Skeletal muscle tissue (tissue), 4 donors: ENCODE data around the gene GARIN1A. TPM values are rescaled to one million over a fixed set of nuclear protein-coding genes. Genes with fewer than 3 reads are reported as not detected.

Source experiments
- H3K27ac ChIP-seq: one replicate; pipeline ENCODE4 v1.7.0; 2013; ENCODE audit warnings: mild to moderate bottlenecking, low read depth, low read length, inconsistent platforms
- H3K27me3 ChIP-seq, 3 donors: one replicate each; pipeline ENCODE4 v1.7.0; 2013; ENCODE audit warnings: low read length in 3 of 3; ENCODE audit not compliant: control insufficient read depth in 3 of 3, insufficient read depth in 3 of 3
- H3K36me3 ChIP-seq, 3 donors: one replicate each; pipeline ENCODE4 v1.7.0; 2013; ENCODE audit warnings: low read length in 3 of 3; ENCODE audit not compliant: control insufficient read depth in 3 of 3, insufficient read depth in 3 of 3
- H3K4me1 ChIP-seq, 3 donors: one replicate each; pipeline ENCODE4 v1.7.0; 2013; ENCODE audit warnings: low read length in 3 of 3, mild to moderate bottlenecking in 3 of 3; ENCODE audit not compliant: control insufficient read depth in 3 of 3, insufficient read depth in 3 of 3
- H3K4me3 ChIP-seq, 3 donors: one replicate each; pipeline ENCODE4 v1.7.0; 2013; ENCODE audit warnings: low read length in 3 of 3
- H3K9ac ChIP-seq, 3 donors: one replicate each; pipeline ENCODE4 v1.7.0; 2013; ENCODE audit warnings: low read length in 3 of 3, mild to moderate bottlenecking in 3 of 3, moderate library complexity in 2 of 3, low read depth in 1 of 3
- H3K9me3 ChIP-seq, 3 donors: one replicate each; pipeline ENCODE4 v1.7.0; 2013; ENCODE audit warnings: low read length in 3 of 3; ENCODE audit not compliant: control insufficient read depth in 3 of 3
- total RNA-seq: library from RNA; depleted of rRNA; stranded (reverse); fragments of >200 nt; gene quantifications from one replicate; pipeline ENCODE4 v1.2.3, GENCODE V29; 2014
- donor health status: Osteomylitis.

GARIN1A gene
- total RNA-seq, 1 donor from 2014 or later = 0.52 TPM

GRCh38 chr7:128693373-128694015 lies 21.4 kb downstream of the GARIN1A start:
- Histone ChIP-seq H3K4me3 (no peak overlapping the region), H3K27me3 (peaks cover 10 to 41% (median 27%) of the 10 kb centered on the region in 3 donors), H3K27ac (no peak overlapping the region), H3K36me3 (no peaks in the 10 kb centered on the region), H3K4me1 (peaks cover 6 to 9% (median 7%) of the 10 kb centered on the region in 3 donors), H3K9me3 (no peaks in the 10 kb centered on the region), H3K9ac (no peak overlapping the region)

- Histone ChIP-seq H3K27me3 (peaks cover 13 to 52% (median 36%) of the 10 kb centered on the region in 3 donors), H3K4me3 (no peak overlapping the region), H3K4me1 (peaks cover 6 to 9% (median 7%) of the 10 kb centered on the region in 3 donors), H3K9me3 (no peaks in the 10 kb centered on the region), H3K36me3 (no peaks in the 10 kb centered on the region), H3K27ac (no peak overlapping the region), H3K9ac (no peak overlapping the region)
These were observed 22.6 kb downstream of the GARIN1A start for GRCh38 chr7:128694738-128695137.

GRCh38 chr7:128697302-128697905 lies 25.3 kb downstream of the GARIN1A start:
- Histone ChIP-seq H3K9ac (peak overlapping the region in 1 of 3 donors; percentile 51), H3K4me3 (peak overlapping the region; percentile 28 to 63 (median 42)), H3K36me3 (no peaks in the 10 kb centered on the region), H3K27ac (no peak overlapping the region), H3K27me3 (peaks cover 17 to 46% (median 43%) of the 10 kb centered on the region in 3 donors), H3K9me3 (no peaks in the 10 kb centered on the region), H3K4me1 (peaks cover 6 to 9% (median 7%) of the 10 kb centered on the region in 3 donors)

- Histone ChIP-seq H3K9ac (no peak overlapping the region), H3K27ac (no peak overlapping the region), H3K4me1 (peaks cover 6 to 9% (median 7%) of the 10 kb centered on the region in 3 donors), H3K9me3 (no peaks in the 10 kb centered on the region), H3K27me3 (peaks cover 17 to 43% (median 37%) of the 10 kb centered on the region in 3 donors), H3K36me3 (no peaks in the 10 kb centered on the region), H3K4me3 (no peak overlapping the region)
These were observed 27.2 kb downstream of the GARIN1A start for GRCh38 chr7:128699196-128699712.

- H3K27ac ChIP-seq = no peak overlapping the region
- peaks cover 6 to 9% (median 7%) of the 10 kb centered on the region in 3 donors for H3K4me1 ChIP-seq
- no peak overlapping the region for H3K9ac ChIP-seq
- no peak overlapping the region for H3K4me3 ChIP-seq
- H3K9me3 ChIP-seq = no peaks in the 10 kb centered on the region
- H3K27me3 ChIP-seq = peaks cover 17 to 42% (median 37%) of the 10 kb centered on the region in 3 donors
- H3K36me3 ChIP-seq = no peaks in the 10 kb centered on the region
These were observed 27.8 kb downstream of the GARIN1A start for GRCh38 chr7:128699895-128700294.

GRCh38 chr7:128701062-128701785 lies 29.1 kb downstream of the GARIN1A start:
- no peaks in the 10 kb centered on the region for H3K36me3 ChIP-seq
- H3K27ac ChIP-seq = no peak overlapping the region
- H3K4me1 ChIP-seq = peaks cover 6 to 9% (median 7%) of the 10 kb centered on the region in 3 donors
- H3K9ac ChIP-seq = no peak overlapping the region
- peaks cover 17 to 39% (median 33%) of the 10 kb centered on the region in 3 donors for H3K27me3 ChIP-seq
- H3K9me3 ChIP-seq = no peaks in the 10 kb centered on the region
- H3K4me3 ChIP-seq = no peak overlapping the region

- no peaks in the 10 kb centered on the region for H3K36me3 ChIP-seq
- peaks cover 5 to 14% (median 11%) of the 10 kb centered on the region in 3 donors for H3K27me3 ChIP-seq
- H3K27ac ChIP-seq = no peak overlapping the region
These were observed 31.6 kb downstream of the GARIN1A start for GRCh38 chr7:128703609-128704241.

GRCh38 chr7:128705891-128706333 lies 33.8 kb downstream of the GARIN1A start:
- Histone ChIP-seq H3K27me3 (peaks cover 0 to under 1% (median under 1%) of the 10 kb centered on the region in 3 donors), H3K27ac (no peak overlapping the region), H3K9ac (no peak overlapping the region), H3K36me3 (no peaks in the 10 kb centered on the region), H3K4me3 (no peak overlapping the region), H3K9me3 (no peaks in the 10 kb centered on the region), H3K4me1 (no peaks in the 10 kb centered on the region)

More at GRCh38 chr7:128703609-128704241, 31.6 kb downstream of the GARIN1A start:
- Histone ChIP-seq H3K9ac (no peak overlapping the region), H3K9me3 (no peaks in the 10 kb centered on the region), H3K4me1 (no peaks in the 10 kb centered on the region), H3K4me3 (no peak overlapping the region)

- Histone ChIP-seq H3K27me3 (no peaks in the 10 kb centered on the region), H3K9ac (no peak overlapping the region)
These were observed 35.7 kb downstream of the GARIN1A start for GRCh38 chr7:128707752-128708151.

More at GRCh38 chr7:128707752-128708151, 35.7 kb downstream of the GARIN1A start:
- Histone ChIP-seq H3K4me3 (no peak overlapping the region), H3K4me1 (no peaks in the 10 kb centered on the region), H3K36me3 (no peaks in the 10 kb centered on the region), H3K27ac (no peak overlapping the region), H3K9me3 (no peaks in the 10 kb centered on the region)
